ENCODE results near the gene RUNX1. TPM values are rescaled to one million over a fixed set of nuclear protein-coding genes. Genes with fewer than 3 reads are reported as not detected.

RUNX1 gene
- total RNA-seq, 3 donors from 2014 or later: 24.8 to 165 (median 127) TPM

DNA sequence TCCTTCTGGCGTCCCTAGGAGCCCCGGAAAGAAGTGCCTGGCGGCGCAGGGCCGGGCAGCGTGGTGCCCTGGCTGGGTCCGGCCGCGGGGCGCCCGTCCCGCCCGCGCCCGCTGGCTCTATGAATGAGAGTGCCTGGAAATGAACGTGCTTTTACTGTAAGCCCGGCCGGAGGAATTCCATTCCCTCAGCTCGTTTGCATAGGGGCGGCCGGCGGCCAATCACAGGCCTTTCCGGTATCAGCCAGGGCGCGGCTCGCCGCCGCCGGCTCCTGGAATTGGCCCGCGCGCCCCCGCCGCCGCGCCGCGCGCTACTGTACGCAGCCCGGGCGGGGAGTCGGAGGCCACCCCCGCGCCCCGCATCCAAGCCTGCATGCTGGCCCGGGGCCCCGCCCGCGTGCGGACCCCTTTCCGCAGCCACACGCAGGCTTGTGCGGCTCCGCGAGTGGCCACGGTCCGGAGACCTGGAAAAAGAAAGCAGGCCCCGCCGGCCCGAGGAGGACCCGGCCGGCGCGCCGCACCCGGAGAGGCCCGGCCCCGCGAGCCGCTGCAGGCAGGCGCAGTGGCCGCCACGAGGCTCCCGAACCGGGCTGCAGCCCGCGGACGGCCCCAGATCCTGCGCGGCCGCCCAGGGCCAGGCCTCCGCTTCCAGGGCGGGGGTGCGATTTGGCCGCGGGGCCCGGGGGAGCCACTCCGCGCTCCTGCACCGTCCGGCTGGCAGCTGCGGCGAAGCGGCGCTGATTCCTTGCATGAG is 160.4 kb downstream of the RUNX1 start:
- no peaks in the 10 kb centered on the region for H3K9me3 ChIP-seq
- no peaks in the 10 kb centered on the region for H3K36me3 ChIP-seq
- peak overlapping the region; percentile 94 to 97 for H3K27ac ChIP-seq
- DNase-seq (ENCODE audit: low spot score in 2 of 2): peak; percentile 92 to 93
- no peaks in the 10 kb centered on the region for H3K27me3 ChIP-seq
- peak; percentile 53 for TF ChIP-seq POLR2A (IDR thresholded peaks at IDR 0.05)
- TF ChIP-seq POLR2AphosphoS5 (IDR thresholded peaks at IDR 0.05): peak; percentile 76 to 87 (median 77)
- TF ChIP-seq, protein P1, sequence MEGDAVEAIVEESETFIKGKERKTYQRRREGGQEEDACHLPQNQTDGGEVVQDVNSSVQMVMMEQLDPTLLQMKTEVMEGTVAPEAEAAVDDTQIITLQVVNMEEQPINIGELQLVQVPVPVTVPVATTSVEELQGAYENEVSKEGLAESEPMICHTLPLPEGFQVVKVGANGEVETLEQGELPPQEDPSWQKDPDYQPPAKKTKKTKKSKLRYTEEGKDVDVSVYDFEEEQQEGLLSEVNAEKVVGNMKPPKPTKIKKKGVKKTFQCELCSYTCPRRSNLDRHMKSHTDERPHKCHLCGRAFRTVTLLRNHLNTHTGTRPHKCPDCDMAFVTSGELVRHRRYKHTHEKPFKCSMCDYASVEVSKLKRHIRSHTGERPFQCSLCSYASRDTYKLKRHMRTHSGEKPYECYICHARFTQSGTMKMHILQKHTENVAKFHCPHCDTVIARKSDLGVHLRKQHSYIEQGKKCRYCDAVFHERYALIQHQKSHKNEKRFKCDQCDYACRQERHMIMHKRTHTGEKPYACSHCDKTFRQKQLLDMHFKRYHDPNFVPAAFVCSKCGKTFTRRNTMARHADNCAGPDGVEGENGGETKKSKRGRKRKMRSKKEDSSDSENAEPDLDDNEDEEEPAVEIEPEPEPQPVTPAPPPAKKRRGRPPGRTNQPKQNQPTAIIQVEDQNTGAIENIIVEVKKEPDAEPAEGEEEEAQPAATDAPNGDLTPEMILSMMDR (IDR thresholded peaks at IDR 0.05): peak in 1 of 3 donors; percentile 5
- peak overlapping the region; percentile 80 to 88 (median 81) for H3K4me3 ChIP-seq
- intact Hi-C loops (cut with DNase I; ENCODE audit: low total_unique reads): no loop called here
- peaks cover 0 to 5% of the 10 kb centered on the region in 2 donors for H3K4me1 ChIP-seq

DNA sequence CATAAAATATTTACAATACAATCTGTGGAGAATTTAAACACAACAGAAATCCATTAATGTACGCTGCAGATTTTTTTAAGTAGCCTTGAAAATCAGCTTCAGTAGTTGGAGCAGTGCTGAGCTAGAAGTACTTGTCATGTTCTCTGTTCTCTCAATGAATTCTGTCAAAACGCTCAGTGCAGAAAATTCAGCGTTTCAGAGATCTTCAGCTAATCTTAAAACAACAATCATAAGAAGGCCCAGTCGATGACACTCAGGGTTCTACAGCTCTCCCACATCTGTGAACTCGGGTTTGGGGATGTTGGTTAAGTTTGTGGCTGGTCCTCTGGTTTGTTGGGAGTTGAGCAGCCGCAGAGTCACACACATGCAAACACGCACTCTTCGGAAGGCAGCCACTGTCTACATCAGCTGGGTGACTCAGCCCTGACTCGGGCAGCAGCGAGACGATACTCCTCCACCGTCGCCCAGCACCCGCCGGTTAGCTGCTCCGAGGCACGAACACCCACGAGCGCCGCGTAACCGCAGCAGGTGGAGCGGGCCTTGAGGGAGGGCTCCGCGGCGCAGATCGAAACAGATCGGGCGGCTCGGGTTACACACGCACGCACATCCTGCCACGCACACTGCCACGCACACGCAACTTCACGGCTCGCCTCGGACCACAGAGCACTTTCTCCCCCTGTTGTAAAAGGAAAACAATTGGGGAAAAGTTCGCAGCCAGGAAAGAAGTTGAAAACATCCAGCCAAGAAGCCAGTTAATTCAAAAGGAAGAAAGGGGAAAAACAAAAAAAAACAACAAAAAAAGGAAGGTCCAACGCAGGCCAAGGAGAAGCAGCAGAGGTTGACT is 161.2 kb downstream of the RUNX1 start:
- H3K27ac ChIP-seq: peak overlapping the region; percentile 94 to 97
- no peaks in the 10 kb centered on the region for H3K27me3 ChIP-seq
- no peaks in the 10 kb centered on the region for H3K9me3 ChIP-seq
- intact Hi-C loops (cut with DNase I; ENCODE audit: low total_unique reads): no loop called here
- TF ChIP-seq, protein P1 (IDR thresholded peaks at IDR 0.05): no peak
- TF ChIP-seq POLR2A (IDR thresholded peaks at IDR 0.05) (no peak), POLR2AphosphoS5 (IDR thresholded peaks at IDR 0.05) (peak in 2 of 3 donors; percentile 16 to 24)
- no peaks in the 10 kb centered on the region for H3K36me3 ChIP-seq
- DNase-seq (ENCODE audit: low spot score in 2 of 2): peak; percentile 68 to 76
- H3K4me1 ChIP-seq: peaks cover 0 to 5% of the 10 kb centered on the region in 2 donors
- peak overlapping the region; percentile 80 to 88 (median 81) for H3K4me3 ChIP-seq

DNA sequence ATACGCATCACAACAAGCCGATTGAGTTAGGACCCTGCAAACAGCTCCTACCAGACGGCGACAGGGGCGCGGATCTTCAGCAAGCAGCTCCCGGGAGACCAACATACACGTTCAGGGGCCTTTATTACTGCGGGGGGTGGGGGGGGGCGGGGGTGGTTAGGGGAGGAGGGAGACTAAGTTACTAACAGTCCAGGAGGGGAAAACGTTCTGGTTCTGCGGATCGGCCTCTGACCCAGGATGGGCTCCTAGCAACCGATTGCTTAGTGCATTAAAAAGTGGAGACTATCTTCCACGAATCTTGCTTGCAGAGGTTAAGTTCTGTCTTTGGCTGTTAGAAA is 162.0 kb downstream of the RUNX1 start:
- intact Hi-C loops (cut with DNase I; ENCODE audit: low total_unique reads): no loop called here
- Histone ChIP-seq H3K27me3 (no peaks in the 10 kb centered on the region), H3K4me1 (peaks cover 0 to 5% of the 10 kb centered on the region in 2 donors), H3K27ac (peak overlapping the region; percentile 94 to 97), H3K4me3 (peak overlapping the region; percentile 80 to 88 (median 81)), H3K36me3 (no peaks in the 10 kb centered on the region), H3K9me3 (no peaks in the 10 kb centered on the region)
- DNase-seq (ENCODE audit: low spot score in 2 of 2): no peak
- no peak for TF ChIP-seq POLR2AphosphoS5 (IDR thresholded peaks at IDR 0.05)
- TF ChIP-seq, protein P1 (IDR thresholded peaks at IDR 0.05): no peak
- TF ChIP-seq POLR2A (IDR thresholded peaks at IDR 0.05): no peak

DNA sequence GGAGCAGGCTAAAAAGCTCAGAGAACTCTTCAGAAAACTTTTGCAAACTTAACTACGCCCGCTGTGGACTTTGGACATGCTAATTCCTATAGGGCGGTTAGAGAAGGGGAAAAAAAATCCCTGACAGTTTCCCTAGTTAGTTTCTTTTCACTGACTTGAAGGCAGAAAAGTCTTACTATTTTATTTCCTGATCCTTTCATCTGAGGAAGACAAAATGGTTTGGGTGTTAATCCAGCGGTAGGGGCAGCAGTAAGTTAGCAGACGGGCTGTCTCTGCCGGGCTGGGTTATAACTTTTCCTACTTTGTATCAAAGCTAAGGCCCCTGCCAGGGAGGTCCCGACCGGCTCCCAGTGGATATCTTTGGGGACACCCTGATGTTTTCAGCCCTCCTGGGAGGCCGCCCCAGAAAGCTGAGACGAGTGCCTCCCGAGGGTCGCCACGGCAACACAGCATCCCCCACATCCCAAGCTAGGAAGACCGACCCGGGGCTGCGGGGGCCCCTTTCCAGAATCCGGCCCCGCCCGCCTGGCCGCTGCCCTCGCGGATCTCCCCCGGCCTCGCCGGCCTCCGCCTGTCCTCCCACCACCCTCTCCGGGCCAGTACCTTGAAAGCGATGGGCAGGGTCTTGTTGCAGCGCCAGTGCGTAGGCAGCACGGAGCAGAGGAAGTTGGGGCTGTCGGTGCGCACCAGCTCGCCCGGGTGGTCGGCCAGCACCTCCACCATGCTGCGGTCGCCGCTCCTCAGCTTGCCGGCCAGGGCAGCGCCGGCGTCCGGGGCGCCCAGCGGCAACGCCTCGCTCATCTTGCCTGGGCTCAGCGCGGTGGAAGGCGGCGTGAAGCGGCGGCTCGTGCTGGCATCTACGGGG is 162.6 kb downstream of the RUNX1 start:
- peak overlapping the region; percentile 94 to 97 for H3K27ac ChIP-seq
- no peaks in the 10 kb centered on the region for H3K36me3 ChIP-seq
- intact Hi-C loops (cut with DNase I; ENCODE audit: low total_unique reads): no loop called here
- H3K4me3 ChIP-seq: peak overlapping the region; percentile 80 to 88 (median 81)
- H3K9me3 ChIP-seq: no peaks in the 10 kb centered on the region
- peak in 2 of 3 donors; percentile 25 to 62 for TF ChIP-seq POLR2AphosphoS5 (IDR thresholded peaks at IDR 0.05)
- TF ChIP-seq, protein P1 (IDR thresholded peaks at IDR 0.05): peak in 1 of 3 donors; percentile 10
- TF ChIP-seq POLR2A (IDR thresholded peaks at IDR 0.05): no peak
- H3K27me3 ChIP-seq: no peaks in the 10 kb centered on the region
- peaks cover 0 to 5% of the 10 kb centered on the region in 2 donors for H3K4me1 ChIP-seq
- DNase-seq (ENCODE audit: low spot score in 2 of 2): no peak
